Mesothelial cell of epicardium (in vitro differentiated cells): Measurements from ENCODE around the gene SMG6. TPM values are rescaled to one million over a fixed set of nuclear protein-coding genes. Genes with fewer than 3 reads are reported as not detected.

Experiments used
- DNase-seq, 2 experiments: peaks; one replicate each; pipeline ENCODE4 v3.0.0; 2021; ENCODE audit warnings: low spot score in 2 of 2; ENCODE audit not compliant: unreplicated experiment in 2 of 2
- H3K27ac Mint-ChIP-seq: 2 replicates; pipeline ENCODE4 v1.8.0; 2021; ENCODE audit warnings: mixed read lengths
- H3K27me3 Mint-ChIP-seq: 2 replicates; pipeline ENCODE4 v1.8.0; 2021; ENCODE audit warnings: low read depth, mixed read lengths
- H3K36me3 Mint-ChIP-seq: 2 replicates; pipeline ENCODE4 v1.8.0; 2021; ENCODE audit warnings: mixed read lengths
- H3K4me1 Mint-ChIP-seq: 2 replicates; pipeline ENCODE4 v1.8.0; 2021; ENCODE audit warnings: mixed read lengths
- H3K4me3 Mint-ChIP-seq: 2 replicates; pipeline ENCODE4 v1.8.0; 2021; ENCODE audit warnings: mild to moderate bottlenecking, moderate library complexity, mixed read lengths
- H3K9me3 Mint-ChIP-seq: 2 replicates; pipeline ENCODE4 v1.8.0; 2021; ENCODE audit warnings: mixed read lengths
- total RNA-seq: library from RNA; stranded (reverse); gene quantifications from 3 replicates; pipeline ENCODE4 v1.2.1, GENCODE V29; 2021
- TF ChIP-seq, protein P1 (sequence below): fragments of 200-600 bp; sonication (generic); IDR thresholded peaks from one replicate; pipeline ENCODE4 v1.5.0; 2021; ENCODE audit warnings: antibody characterized with exemption; ENCODE audit not compliant: unreplicated experiment

The SMG6 gene
- total RNA-seq, 1 donor from 2014 or later = 58.3 TPM

DNA sequence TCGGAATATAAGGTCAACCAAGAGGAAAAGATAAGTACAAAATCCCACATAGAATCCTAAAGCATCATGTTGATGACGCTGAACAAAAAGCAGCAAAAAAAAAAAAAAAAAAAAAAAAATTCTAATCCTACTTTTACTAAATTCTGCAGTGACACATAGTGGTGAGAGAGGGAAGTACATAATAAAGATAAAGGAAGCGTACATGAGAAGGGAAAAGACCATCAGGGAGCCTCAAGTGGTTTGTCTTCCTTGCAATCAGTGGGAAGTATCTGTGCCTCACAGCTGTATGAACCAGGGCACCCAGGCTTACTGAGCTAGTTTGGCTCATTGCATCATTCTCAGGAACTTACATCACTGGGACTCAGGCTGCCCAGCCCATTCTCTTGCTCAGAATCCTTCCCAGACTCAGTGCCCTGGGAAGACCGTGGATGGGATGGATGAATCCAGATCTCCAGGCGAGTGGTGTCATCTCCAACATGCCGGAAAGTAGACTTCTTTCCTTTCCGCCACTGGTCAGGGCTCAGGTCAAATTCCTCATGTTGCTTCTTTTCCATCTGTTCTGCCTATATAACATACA, 21.2 kb downstream of the SMG6 start:
- Mint-ChIP-seq H3K27ac (peak overlapping the region; percentile 34), H3K9me3 (no peaks in the 10 kb centered on the region), H3K36me3 (peaks cover 34% of the 10 kb centered on the region), H3K4me1 (no peaks in the 10 kb centered on the region), H3K27me3 (no peaks in the 10 kb centered on the region), H3K4me3 (no peak overlapping the region)
- DNase-seq = no peak
- TF ChIP-seq, protein P1, sequence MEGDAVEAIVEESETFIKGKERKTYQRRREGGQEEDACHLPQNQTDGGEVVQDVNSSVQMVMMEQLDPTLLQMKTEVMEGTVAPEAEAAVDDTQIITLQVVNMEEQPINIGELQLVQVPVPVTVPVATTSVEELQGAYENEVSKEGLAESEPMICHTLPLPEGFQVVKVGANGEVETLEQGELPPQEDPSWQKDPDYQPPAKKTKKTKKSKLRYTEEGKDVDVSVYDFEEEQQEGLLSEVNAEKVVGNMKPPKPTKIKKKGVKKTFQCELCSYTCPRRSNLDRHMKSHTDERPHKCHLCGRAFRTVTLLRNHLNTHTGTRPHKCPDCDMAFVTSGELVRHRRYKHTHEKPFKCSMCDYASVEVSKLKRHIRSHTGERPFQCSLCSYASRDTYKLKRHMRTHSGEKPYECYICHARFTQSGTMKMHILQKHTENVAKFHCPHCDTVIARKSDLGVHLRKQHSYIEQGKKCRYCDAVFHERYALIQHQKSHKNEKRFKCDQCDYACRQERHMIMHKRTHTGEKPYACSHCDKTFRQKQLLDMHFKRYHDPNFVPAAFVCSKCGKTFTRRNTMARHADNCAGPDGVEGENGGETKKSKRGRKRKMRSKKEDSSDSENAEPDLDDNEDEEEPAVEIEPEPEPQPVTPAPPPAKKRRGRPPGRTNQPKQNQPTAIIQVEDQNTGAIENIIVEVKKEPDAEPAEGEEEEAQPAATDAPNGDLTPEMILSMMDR = peak; percentile 83

DNA sequence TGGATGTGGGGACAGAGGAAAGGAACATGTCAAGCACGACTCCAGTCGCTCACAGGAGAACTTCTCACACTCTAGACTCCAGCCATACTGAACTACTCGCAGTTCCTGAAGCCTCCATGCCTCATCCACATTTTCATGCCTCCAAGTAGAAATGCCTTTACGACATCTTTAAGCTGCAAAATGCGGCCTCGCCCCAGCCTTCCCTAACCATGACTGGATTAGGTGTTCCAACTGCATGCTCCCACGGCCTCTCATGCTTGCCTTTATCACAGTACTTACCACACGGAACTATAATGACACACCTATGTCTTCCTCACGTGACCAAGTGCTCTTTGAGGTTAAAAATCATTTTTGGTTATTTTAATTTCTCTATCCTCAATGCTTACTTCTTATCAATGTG, 23.9 kb downstream of the SMG6 start:
- TF ChIP-seq, protein P1 = no peak
- Mint-ChIP-seq H3K27me3 (no peaks in the 10 kb centered on the region), H3K36me3 (peaks cover 37% of the 10 kb centered on the region), H3K4me1 (no peaks in the 10 kb centered on the region), H3K4me3 (no peak overlapping the region), H3K27ac (no peak overlapping the region), H3K9me3 (no peaks in the 10 kb centered on the region)
- no peak for DNase-seq

GRCh38 chr17:2277429-2278170, 26.0 kb downstream of the SMG6 start:
- Mint-ChIP-seq H3K27ac (no peak overlapping the region), H3K27me3 (no peaks in the 10 kb centered on the region), H3K36me3 (peaks cover 36% of the 10 kb centered on the region), H3K4me3 (no peak overlapping the region), H3K9me3 (no peaks in the 10 kb centered on the region), H3K4me1 (no peaks in the 10 kb centered on the region)
- DNase-seq = no peak
- TF ChIP-seq, protein P1 = no peak

DNA sequence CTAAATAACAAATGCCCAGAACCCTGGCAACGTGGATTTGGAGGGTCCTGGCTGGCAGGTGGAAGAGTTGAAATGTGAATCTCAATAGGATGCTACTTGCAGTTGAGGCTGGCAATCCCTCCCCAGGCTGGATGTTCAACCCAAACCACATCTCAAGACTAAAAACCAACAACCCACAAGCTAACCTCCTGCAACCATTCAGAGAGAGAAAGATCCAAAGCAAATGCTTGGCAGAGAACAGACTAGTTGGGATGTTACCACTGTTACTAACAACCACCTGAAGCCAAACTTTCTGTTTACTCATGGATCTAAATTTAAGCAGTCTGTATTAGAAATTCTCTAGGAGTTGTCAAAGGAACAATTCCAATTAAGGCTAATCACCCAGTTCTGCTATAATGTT, 27.9 kb downstream of the SMG6 start:
- Mint-ChIP-seq H3K4me1 (no peaks in the 10 kb centered on the region), H3K27ac (no peak overlapping the region), H3K4me3 (no peak overlapping the region), H3K9me3 (no peaks in the 10 kb centered on the region), H3K27me3 (no peaks in the 10 kb centered on the region), H3K36me3 (peaks cover 24% of the 10 kb centered on the region)
- DNase-seq = no peak
- TF ChIP-seq, protein P1 = no peak

DNA sequence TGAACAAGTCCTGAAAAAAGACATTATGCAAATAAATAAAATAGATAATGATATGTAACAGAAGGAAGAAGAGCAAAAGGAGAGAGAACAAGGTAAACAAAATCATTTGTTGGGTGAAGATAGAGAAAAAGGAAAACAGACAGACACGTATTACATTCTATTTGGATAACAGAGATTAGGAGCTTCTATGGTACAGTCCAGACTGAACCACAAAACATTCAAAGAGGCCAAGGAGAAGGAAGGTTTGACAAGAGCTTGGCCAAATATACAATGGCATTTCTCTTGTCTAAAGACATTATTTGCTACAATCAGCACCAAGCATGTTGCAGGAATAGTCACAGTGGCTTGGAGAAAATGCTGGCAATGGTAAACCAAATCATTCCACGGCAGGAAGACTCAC, 29.2 kb downstream of the SMG6 start:
- Mint-ChIP-seq H3K27ac (no peak overlapping the region), H3K27me3 (no peaks in the 10 kb centered on the region), H3K4me3 (no peak overlapping the region), H3K4me1 (no peaks in the 10 kb centered on the region), H3K36me3 (peaks cover 31% of the 10 kb centered on the region), H3K9me3 (no peaks in the 10 kb centered on the region)
- no peak for DNase-seq
- TF ChIP-seq, protein P1 = no peak
